SH-SY5Y (cell line): ENCODE results near the gene MUC2.

Experiments used
- GATA2 ChIP-seq: IDR thresholded peaks from 2 replicates; pipeline ENCODE4 v1.6.1; 2011; ENCODE audit warnings: mild to moderate bottlenecking, low read depth, low read length
- GATA3 ChIP-seq: IDR thresholded peaks from 2 replicates; pipeline ENCODE4 v1.6.1; 2011; ENCODE audit warnings: low read depth, mild to moderate bottlenecking, low read length, moderate library complexity

Gene MUC2

DNA sequence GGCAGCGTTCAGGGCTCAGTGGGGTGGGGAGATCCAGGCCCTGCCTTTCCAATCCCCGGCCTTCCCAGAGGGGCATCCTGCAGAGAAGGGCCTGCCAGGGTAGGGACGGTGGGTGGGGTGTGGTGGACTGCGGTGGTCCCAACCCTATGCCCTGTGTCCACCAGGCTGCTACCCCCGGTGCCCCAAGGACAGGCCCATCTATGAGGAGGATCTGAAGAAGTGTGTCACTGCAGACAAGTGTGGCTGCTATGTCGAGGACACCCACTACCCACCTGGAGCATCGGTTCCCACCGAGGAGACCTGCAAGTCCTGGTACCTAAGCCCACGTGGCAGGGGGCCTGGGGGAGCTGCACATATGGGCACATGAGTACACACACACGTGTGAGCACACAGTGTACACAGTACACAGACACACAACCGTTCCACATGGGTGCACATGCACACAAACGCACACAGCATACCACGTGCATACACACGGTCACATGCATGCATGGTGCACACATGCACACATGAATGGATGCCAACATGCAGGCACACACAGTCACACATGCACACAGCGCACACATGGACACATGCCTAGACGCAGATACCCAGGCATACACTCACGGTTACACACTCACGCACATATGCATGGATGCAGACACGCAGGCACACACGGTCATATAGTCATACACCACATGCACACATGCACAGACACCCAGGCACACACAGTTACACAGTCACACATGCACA is 16.1 kb downstream of the MUC2 start:
- no peak for TF ChIP-seq GATA2
- TF ChIP-seq GATA3 = no peak

DNA sequence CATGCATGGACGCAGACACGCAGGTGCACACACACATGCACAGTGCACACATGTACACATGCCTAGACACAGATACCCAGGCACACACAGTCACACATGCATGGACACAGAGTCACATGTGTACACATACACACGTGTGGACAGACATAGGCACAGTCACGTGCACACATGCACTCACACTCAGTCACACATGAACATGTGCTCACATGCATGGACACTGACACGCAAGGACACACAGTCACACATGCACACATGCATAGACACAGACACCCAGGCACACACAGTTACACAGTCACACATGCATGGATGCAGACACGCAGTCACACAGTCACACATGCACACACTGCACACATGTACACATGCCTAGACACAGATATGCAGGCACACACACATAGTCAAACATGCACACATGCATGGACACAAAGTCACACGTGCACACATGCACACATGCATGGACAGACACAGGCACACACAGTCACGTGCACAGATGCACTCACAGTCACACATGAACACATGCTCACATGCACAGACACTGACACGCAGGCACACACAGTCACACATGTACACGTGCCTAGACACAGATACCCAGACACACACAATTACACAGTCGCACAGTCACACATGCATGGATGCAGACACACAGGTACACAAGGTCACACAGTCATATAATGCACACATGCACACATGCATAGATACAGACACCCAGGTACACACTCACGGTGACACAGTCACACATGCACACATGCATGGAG is 16.8 kb downstream of the MUC2 start:
- TF ChIP-seq GATA3 (no peak), GATA2 (no peak)

DNA sequence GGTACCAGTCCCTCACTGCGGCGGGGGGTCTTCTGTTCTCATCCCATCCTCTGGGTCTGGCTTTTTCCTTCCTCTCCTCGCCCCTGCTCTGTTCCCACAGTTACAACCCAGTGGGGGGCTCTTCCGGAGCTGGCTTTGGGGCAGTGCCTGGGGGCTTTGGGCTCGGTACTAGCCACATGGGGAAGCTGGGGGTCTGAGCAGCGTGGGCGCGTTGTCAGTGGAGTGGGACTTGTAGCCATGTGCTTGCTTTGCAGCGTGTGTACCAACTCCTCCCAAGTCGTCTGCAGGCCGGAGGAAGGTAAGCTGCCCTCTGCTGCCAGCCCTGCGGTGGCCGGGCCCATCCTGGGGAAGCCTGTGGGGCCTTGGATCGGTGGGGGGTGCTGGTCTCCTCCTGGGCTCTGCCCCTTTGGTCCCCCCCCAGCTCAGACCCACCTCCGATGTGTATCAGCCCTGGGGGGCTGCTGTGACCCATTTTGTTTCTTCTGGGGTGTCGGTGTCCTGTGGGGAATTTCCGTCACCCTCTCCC is 17.5 kb downstream of the MUC2 start:
- TF ChIP-seq GATA2 = no peak

DNA sequence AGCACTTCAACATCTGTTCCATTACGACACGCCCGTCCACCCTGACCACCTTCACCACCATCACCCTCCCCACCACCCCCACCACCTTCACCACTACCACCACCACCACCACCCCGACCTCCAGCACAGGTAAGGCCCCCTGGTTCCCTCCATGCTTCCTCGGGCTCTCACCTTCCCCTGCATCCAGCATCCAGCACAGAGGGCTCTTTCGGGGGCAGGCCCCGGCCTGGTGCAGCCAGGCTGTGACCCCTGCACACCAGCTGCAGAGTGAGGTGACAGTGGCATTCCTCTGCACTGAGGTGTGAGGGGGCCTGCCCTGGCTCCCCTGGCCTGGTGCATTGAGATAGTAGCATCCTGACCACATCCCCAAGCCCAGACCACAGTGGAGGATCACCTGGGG is 18.2 kb downstream of the MUC2 start:
- TF ChIP-seq GATA2 (no peak), GATA3 (no peak)

DNA sequence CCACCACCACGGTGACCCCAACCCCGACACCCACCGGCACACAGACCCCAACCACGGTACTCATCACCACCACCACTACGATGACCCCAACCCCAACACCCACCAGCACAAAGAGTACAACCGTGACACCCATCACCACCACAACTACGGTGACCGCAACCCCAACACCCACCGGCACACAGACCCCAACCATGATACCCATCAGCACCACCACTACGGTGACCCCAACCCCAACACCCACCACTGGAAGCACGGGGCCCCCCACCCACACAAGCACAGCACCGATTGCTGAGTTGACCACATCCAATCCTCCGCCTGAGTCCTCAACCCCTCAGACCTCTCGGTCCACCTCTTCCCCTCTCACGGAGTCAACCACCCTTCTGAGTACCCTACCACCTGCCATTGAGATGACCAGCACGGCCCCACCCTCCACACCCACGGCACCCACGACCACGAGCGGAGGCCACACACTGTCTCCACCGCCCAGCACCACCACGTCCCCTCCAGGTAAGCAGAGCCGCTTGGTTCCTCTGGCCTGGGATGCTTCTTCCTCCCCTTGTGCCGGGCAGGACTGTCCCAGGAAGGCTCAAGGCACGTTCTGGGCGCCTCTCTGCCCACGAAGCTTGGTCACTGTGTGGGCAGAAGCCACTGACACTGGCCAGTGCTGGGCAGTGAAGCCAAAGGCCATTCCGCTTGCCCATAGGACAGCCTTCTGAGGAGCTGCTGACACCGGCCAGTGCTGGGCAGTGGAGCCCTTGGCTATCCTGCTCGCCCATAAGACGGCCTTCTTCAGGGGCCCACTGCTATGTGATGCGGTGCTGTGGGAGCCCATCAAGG is 25.1 kb downstream of the MUC2 start:
- TF ChIP-seq GATA3 = no peak
- TF ChIP-seq GATA2 = no peak

DNA sequence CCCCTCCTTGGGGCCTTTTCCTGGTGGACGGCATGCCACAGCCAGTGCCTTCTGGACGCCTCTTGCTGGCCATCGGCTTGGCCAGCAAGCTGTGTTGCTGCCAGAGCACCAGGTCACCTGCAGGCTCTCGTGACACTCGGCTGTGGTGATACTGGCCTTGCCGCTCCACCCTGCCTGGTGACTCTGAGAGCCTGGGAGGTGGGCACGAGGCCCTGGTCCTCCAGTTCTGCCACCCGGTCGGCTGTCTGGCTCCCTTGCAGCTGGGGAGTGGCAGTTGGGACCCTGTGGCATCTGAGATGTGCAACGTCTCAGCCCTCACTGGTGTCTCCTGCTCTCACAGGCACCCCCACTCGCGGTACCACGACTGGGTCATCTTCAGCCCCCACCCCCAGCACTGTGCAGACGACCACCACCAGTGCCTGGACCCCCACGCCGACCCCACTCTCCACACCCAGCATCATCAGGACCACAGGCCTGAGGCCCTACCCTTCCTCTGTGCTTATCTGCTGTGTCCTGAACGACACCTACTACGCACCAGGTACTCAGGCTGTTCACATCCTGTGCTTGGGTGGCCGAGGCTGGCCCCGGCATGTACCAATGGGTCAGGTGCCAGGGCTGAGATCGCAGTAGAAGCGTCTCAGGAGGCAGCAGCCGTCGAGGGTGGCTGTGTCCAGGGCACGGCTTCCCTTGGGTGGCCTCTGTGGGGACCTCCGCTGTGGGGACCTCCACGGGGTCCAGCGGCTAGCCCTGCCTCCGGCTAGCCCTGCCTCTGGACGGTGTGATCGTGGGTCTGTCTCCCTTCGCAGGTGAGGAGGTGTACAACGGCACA is 26.0 kb downstream of the MUC2 start:
- TF ChIP-seq GATA2 = no peak
- TF ChIP-seq GATA3 = no peak

DNA sequence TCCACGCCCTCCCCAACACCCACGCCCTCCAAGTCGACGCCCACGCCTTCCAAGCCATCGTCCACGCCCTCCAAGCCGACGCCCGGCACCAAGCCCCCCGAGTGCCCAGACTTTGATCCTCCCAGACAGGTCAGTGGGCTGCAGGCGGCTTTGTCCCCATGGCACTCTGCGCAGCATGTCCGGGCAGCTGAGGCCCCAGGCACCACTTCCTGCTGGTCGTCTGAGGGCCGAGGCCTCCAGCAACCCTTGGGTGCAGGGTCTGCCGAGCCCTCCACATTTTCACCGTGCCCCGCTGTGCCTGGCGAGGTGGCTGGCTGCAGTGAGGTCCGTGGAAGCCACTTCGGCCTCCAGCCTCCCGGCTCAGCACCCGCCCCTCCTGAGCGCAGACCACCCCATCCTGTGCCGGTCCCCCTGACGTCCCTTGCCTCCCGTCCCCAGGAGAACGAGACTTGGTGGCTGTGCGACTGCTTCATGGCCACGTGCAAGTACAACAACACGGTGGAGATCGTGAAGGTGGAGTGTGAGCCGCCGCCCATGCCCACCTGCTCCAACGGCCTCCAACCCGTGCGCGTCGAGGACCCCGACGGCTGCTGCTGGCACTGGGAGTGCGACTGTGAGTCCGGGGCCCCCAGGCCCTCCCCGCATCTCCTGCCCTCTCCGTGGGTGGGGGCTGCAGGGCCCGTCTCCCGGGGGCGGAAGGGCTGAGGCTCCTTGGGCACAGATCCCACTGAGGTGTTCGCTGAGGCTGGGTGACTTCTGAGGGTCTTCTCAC is 26.8 kb downstream of the MUC2 start:
- TF ChIP-seq GATA3 = no peak

DNA sequence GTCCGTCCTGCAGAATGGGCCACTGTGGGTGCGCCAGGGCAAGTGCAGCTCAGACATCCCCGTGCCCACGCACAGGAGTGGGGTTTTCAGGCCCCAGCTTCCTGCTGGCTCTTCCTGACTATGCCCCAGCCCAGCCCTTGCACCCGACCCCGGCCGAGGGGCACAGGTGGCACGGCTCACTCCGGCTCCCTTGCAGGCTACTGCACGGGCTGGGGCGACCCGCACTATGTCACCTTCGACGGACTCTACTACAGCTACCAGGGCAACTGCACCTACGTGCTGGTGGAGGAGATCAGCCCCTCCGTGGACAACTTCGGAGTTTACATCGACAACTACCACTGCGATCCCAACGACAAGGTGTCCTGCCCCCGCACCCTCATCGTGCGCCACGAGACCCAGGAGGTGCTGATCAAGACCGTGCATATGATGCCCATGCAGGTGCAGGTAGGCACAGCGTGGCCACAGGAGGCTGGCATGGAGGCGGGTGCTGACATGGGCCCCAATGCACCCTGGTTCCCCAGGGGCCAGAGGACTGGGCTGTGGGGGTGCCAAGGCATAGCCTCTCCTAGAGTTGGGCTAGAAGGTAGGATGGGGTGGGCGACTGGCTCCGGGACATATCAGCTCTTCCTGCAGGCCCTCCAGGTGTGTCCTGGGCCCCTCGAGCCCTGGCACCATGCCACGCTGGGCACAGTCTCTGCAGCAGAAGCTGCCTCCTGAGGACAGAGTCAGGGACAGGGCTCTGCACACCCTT is 27.7 kb downstream of the MUC2 start:
- no peak for TF ChIP-seq GATA2
- no peak for TF ChIP-seq GATA3

DNA sequence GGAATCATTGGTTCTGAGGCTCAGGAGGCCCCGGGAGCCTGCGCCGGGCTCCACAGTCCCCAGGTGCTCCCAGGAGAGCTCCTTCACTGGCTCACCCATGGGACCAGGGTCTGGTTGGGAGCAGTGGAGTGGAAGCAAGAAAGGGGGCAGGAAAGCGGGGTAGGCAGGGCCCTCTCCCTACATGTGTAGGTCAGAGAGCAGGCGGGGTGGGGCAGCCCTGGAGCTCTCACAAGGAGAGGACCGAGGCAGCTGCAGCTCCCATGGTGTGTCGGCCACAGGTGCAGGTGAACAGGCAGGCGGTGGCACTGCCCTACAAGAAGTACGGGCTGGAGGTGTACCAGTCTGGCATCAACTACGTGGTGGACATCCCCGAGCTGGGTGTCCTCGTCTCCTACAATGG is 28.3 kb downstream of the MUC2 start:
- TF ChIP-seq GATA3 = no peak

DNA sequence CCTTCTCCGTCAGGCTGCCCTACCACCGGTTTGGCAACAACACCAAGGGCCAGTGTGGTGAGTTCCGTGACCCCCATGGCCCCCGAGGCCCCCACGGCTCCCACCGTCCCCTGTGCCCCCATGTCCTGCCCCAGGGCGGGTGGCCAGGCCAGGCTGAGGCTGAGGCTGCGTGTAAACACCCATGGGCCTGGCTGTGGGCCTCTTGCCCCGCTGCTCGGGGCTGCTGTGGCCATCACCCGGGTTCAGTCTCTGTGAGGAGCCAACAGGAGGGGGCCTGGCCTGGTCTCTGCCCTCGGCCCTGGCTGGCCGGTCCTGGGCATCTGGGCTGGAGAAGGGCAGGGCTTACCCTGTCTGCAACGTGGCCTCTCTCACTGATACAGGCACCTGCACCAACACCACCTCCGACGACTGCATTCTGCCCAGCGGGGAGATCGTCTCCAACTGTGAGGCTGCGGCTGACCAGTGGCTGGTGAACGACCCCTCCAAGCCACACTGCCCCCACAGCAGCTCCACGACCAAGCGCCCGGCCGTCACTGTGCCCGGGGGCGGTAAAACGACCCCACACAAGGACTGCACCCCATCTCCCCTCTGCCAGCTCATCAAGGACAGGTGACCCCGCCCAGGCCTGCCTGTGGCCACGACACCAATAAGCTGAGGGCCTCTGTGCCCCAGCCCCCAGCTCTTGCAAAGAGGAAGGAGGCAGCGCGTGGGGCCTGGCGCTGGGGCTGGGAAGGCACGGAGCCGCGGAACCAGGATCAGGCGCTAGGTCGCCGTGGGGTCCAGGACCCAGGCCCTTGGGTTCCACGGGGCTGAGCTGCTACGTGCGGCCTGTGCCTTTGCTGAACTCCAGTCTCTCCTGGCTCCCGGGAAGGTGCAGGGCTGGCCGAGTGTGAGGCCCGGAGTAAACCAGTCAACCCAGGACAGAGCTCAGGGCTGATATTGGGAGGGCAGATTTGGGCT is 29.0 kb downstream of the MUC2 start:
- TF ChIP-seq GATA3 (no peak), GATA2 (no peak)

DNA sequence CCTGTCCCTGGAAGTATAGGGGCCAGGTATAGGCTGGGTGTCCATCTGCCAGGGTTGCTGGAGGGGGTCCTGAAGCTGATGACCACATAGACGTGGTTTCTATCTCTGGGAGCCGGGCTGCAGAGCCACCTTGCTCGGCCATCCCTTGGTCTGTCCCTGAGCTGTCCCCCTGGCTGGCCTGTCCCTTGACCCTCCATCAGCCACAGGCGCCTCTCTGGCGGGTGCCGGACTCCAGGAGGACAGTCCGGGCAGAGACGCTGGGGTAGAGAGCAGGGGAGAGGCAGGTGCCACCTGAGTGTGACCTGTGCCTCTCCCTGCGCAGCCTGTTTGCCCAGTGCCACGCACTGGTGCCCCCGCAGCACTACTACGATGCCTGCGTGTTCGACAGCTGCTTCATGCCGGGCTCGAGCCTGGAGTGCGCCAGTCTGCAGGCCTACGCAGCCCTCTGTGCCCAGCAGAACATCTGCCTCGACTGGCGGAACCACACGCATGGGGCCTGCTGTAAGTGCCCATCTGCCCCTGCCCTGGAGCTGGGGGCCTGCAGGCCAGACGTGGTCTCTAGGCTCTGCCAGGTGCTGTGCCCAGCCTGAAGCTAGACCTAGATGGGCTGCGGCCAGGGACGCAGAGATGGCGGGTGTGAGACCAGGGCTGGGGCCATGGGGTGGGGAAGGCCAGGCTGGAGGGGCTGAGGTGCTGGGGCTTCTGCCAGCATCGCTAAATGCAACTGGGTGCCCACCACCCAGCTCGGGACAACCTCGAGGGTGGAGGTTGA is 29.9 kb downstream of the MUC2 start:
- no peak for TF ChIP-seq GATA3
- no peak for TF ChIP-seq GATA2
